HG03280 (cell line): ENCODE measurements around the gene NID1.
"Not testable (repeated sequence)": the region's sequence is repeated elsewhere in the genome, so short reads cannot be mapped to it uniquely, and the experiment has no call there.

ENCODE experiments used
- ATAC-seq: cut with Tn5 transposase; IDR thresholded peaks from one replicate; pipeline ENCODE4 v1.9.1; 2021; ENCODE audit warnings: mild to moderate bottlenecking, moderate library complexity; ENCODE audit not compliant: unreplicated experiment

NID1 gene

DNA sequence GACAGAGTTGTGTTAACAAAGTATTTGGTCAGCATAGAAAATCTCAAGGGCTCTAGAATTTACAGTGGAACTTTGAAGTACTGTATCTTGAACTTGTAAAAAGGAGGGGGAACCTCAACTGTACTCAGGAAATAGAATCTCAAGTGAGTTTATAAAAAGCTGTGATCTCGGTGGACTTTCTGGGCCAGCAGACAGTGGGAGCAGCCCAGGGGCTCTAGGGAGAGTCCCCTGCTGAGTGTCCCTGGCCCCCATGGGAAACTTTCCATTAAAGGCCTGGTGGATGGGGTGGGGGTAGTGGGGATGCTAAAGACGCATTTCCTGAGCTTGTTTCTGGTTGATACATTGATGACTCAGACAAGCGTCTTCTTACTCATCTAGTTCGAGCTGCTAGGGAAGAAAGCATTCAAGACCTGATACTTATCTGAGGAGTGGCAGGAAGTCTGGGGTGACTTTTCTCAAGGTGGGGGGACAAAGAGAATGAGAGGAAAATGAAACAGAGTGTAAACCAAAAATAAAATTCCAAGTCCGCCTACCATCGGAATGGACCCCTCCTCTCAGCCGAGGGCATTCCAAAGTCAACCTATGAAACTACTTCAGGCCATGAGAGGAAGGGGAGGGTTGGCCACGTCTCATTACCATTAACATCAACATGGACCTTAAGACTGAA, 65.5 kb downstream of the NID1 start:
- peak; percentile 73 for ATAC-seq

DNA sequence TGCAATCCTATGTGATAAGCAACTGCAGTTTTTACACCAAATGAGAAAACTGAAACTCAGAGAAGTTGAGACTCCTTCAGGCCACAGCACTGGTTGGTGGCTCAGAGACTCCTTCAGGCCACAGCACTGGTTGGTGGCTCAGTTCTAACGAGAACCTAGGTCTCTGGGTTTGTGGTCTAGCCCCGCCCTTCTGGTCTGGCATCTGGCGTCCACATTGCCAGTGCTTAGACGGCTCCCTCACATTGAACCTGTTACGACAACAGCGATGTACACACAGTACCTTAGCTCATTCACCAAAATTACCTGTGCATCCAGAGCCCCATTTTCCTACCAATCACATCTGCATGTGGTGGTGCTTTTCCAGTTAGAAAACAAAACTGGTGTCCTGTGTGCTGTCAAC, 66.1 kb downstream of the NID1 start:
- ATAC-seq = peak; percentile 45

DNA sequence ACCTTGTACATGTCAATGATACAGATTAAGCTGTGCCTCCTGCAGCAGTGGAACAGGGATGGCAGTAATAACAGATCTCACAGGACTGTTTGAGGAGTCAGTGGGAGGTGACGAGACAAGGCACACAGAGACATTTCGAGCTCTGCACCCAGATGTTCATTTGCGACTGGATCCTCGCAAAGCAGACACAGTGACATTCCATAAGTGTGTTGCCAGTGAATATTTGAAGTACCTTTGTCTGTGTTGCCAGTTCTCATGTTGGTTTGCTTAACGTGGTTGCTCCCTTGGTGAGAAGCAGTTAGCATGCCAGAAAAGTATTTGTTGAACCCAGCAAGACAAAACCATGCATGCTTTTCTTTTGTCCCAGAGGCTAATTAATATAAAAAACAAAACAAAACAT, 67.0 kb downstream of the NID1 start:
- ATAC-seq = no peak

DNA sequence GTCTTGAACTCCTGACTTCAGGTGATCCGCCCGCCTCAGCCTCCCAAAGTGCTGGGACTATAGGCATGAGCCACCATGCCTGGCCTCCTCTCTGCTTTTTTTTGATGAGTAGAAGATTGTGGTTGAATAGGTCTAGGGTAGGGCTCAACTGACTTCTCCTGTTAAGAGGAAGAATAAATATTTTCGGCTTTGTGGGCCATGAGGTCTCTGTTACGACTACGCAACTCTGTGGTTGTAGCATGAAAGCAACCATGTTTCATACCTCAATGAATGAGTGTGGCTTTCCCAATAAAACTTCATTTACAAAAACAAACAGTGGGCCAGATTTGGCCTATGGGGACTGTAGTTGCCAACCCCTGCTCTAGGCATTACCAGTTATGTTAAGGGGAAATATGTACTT, 67.8 kb downstream of the NID1 start:
- ATAC-seq = no peak

DNA sequence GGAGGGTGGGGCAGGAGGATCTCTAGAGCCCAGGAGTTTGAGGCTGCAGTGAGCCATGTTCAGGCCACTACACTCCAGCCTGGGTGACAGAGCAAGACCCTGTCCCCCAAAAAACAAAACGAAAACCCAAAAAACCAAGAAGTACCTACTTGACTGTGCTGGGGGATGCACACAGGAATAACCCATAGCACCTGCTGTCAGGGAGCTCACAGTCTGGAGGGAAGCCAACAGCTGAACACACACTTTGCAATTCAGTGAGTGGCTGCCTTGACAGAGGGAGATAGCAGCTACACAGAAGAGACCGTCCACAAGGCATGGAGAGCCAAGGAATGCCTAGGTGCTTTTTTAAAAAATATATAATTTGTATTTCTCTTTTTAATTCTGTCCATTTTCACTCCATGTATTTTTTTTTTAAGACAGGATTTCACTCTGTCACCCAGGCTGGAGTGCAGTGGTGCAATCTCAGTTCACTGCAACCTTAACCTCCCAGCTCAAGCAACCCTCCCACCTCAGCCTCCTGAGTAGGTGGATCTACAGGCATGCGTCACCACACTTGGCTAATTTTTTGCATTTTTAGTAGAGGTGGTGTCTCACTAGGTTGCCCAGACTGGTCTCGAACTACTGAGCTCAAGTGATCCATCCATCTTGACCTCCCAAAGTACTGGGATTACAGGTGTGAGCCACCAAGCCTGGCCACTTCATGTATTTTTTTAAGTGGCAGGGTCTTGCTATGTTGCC, 68.7 kb downstream of the NID1 start:
- ATAC-seq = no peak

DNA sequence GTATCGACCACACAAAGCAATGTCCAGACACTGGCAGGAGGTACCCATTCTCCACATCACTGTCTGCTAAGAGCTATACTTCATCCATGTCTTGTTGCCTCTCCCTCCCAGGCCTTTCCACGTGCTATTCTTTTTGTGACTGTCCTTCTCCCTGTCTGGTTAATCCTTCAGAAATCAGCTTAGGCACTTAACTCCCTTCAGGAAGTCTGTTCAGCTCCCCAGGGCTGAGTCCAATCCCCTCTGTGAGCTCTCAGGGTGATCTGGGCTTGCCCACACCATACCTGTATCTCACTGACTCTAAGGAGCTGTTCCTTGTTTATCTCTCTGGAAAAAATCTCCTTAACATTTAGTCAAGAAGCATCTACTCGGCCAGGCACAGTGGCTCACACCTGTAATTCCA, 69.4 kb downstream of the NID1 start:
- ATAC-seq = no peak

DNA sequence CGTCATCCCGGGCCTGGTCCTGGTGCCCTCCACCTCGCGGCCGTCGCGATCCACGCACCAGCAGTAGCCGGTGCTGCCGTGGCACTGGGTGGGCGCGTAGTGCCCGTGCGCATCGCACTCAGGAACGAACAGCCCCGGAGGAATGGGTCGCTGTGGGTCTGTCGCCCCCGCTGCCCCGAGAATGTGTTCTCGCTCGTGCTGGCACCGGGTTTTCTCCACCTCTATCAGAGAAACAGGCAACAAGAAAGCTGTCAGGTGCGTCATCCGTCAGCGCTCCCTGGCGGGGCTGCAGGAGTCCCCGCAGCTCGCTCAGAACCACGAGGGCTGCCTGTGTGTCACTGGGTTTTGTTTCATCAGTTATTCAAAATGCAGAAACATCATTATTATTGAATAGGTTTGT, 71.2 kb downstream of the NID1 start:
- ATAC-seq = no peak

DNA sequence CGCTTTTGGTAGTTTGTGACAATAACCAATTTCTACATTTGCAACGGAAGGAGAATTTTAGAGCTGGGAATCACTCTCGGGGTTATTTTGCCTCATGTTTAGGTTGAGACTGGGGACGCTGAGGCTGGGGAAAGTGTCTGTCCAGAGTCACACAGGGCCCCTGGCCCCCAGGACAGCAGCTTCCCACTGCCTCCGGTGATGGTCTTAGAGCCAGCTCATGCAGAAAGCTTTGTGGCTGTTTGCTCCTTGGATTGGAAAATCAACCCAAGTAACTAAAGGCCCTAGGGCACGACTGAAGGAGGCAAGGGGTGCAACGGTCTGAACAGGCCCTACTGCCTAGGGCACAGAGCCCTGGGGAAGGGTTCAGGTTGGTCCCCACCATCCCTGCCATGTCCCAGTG, 72.0 kb downstream of the NID1 start:
- no peak for ATAC-seq

DNA sequence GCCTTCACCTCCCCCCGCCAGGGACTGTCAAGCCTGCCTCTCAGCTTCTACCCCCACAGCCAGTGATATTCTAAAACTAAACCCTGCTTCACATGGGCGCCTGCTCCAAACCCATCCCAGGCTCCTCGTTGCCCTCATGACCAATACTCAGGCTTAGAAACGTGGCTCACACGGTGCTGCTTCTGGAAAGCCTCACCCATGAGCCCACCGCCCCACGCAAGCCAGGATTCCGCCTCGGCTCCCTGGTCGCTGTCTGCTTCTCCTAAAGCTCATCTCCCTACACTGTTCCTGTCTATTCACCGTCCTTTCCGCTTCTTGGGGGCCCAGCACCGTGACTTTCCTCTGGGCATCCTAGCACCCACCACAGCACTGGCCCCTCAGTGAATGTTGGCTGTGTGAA, 72.5 kb downstream of the NID1 start:
- no peak for ATAC-seq

DNA sequence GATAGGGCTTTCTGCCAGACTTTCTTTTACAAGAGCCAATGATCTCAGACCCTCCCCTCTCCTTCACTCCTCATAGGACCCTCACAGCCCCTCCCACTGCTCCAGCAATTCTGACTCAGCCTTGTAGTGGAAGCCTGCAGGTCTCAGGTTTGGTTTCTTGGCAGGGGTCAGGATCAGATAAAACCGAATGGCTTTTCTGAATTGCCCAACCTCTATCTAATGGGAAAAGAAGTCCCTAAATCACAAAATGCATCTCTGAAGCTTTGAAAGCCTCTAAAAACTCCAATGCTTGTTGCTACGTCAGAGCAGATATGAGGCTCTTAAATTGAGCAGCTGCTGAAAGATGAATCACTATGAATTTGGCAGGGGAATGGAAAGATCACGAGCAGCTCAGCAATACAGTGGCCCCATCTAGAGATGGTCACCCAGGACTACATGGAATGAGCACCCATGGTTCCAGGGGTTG, 74.5 kb downstream of the NID1 start:
- no peak for ATAC-seq

DNA sequence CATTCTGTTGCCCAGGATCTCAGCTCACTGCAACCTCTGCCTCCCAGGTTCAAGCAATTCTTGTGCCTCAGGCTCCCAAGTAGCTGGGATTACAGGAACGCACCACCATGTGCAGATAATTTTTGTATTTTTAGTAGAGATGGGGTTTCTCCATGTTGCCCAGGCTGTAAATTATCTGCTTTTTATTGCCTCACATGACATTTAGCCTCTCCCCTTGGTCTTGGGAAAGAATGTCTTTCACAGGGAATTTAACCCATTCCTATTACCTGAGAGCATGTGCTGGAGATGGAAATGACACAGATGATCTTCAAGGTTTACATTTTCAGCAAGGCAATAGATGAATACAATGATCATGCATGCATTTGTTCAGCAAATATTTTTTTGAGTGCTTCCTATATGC, 75.8 kb downstream of the NID1 start:
- ATAC-seq = no peak

DNA sequence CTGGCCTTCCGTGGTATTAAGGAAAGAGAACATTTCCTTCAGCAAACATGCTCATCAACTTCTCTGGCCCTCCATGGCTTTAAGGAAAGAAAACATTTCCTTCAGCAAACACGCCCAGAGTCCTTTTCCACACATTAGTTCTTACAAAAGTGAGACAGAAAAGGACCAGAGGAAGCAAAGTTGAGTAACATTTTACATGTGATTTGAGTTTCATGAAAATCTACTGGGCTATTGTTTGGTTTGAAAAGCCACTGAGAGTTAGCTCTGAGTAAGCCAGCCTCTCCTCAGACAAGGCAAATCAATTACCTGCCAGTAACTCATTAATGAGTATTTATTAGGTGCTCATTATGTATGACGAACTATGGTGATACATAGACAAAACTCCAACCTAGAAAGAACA, 78.0 kb downstream of the NID1 start:
- ATAC-seq = no peak

DNA sequence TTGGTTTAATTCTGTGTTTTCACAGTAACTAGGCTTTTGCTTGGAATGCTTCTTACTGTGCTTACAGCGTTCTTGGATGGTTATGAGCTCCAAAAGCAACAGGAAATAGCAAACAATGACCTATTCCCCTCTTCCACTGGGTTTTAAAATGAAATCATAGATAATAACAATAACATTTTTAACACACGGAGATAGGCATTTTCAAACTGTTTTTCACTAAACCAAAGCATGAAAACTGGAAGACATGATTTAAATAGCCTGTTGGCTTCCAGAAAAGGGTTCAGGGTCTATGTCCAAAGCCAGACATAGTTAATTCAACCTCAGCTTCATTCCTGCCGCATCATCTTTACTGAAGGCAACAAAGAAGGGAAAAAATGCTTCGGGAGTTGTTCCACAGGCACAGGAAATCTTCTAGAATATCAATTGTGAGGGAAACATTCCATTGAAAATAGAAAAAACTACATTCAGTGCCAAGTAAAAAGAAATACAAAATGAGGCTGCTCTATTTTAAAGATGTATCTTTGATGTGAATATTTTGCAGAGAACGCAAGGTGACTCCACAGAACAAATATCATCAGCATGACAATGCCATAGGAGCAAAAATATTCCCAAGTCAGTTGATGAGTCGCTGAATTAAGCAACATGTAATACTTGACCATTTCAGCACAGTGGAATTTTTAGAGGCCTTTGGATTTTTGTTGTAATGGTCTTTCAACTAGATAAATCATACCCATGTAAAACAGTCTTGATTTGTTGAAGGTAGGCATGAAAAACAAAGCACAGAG, 80.7 kb downstream of the NID1 start:
- no peak for ATAC-seq

DNA sequence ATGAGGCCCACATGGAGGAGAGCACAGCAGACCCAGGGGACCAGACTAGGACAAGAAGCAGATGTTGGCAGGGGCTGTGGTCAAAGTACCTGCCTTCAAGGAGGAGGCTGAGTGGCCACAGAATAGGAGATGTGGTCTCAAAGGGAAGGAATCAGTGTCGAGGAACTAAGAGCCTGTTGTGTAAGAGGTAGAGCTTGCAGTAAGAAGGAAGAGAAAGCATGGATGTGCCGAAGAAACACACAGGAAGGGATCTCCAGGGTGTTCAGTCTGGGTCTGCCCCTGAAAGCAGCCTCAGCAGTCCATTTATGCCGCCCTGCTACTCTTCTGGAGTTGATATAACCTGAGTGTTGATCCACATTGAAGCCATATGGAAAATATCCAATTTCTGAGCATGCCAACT, 83.9 kb downstream of the NID1 start:
- no peak for ATAC-seq

DNA sequence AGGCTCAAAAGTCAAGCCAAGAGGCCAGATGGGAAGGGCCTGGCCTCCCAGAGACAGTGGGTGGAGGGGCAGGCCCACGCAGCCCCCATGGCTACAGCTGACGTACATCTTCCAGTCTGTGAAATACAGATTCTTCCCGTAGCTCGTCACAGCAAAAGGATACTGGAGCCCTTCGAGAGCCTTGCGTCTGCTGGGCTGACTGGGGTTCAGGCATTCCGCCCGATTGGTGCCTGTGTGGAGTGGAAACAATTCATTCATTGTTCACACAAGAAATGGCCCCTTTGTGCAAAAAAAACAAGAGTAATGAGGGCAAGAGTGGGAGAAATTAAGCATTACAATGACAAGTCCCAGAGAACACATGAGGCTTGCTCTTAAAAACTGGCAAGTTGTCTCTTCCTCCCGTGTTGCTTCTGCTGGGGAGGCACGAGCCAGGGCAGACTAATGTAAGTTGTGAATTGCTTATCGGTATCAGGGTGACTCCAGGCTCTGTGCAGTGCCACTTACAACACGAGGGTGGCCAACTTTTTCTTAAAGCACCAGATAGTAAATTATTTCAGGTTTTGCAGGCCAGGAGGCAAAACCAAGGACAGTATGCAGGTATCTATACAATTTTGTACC, 85.1 kb downstream of the NID1 start:
- no peak for ATAC-seq

DNA sequence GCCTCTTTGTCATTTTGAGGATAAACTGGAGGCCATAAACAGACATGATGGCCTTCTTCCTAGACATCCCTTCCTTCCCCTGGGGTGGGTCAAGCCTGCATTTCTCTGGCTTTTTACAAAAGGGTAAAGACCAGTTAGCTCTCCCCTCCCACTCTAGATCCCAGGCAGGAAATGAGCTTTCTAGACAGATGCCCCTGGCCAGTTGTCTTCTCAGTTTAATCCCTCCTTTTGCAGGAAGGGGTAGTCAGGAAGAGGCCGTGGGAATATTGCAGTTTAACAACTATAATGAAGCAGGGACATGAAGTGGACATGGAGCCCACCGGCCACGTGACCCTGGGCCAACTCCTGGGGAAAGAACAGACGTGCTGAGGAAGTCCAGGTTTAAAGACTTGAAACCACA, 85.7 kb downstream of the NID1 start:
- ATAC-seq = no peak

DNA sequence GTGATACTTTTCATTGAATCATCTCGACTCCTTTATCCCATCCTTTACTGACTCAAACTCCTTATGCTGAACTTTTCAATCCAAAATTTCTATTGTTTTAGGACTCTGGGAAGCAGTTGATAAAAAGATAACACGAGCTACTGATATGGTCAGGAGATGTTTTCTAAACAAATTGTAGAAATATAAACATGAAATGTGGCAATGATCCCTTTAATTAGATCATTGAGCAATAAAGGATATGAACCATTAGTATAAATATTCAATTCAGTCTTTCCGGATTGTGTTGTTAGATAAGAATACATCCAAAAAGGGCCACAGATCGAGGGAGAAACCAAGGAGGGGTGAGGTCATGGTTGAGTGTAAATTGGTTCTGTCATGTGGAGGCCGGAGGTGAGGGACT, 88.4 kb downstream of the NID1 start:
- ATAC-seq = no peak

DNA sequence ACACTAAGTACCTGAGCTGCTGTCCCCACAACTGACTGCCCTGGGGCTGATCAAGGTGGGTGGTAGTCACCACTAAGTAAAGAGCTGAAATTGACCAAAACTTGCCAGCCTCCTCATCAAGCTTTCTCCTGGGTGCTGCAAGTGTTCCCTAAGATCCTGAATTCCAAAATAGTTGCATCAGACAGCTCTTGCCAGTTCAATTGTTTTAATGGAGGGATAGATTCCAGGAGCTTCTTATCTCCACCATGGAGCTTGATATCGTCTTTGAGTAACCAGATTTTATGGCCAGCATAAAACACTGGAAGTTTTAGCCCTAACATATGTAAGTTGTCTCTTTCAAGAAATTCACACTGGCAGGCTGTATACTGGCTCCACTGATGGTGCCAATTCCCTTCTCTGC, 90.3 kb downstream of the NID1 start:
- ATAC-seq = no peak

DNA sequence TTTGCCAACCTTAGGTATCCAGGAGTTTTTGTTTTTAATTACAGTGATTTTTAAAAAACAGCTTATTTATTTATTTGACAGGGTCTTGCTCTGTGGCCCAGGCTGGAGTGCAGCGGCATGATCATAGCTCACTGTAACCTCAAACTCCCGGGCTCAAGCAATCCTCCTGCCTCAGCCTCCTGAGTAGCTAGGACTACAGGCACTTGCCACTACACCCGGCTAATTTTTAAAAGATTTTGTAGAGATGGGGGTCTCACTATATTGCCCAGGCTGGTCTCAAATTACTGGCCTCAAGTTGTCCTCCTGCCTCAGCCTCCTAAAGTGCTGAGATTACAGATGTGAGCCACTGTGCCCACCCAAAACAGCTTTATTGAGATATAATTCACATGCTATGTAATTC, 92.2 kb downstream of the NID1 start:
- ATAC-seq = not testable (repeated sequence)

DNA sequence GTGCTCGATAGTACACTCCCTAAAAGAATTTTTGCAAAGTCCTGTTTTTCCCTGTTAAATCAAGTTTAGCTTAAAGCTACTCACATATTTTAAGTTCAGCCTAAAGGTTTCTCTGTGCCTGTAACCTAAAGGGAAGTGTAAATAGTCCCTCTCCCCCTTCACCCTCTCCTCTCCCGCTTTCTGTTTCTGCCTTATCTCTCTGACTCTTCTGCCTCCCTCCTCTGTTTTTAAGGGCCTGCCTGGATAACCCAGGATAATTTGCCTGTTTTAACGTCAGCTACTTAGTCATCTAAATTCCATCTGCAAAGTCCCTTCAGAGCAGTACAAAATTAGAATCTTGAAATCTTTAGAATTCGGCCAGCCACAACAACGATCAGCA, 92.6 kb downstream of the NID1 start:
- peak; percentile 38 for ATAC-seq

DNA sequence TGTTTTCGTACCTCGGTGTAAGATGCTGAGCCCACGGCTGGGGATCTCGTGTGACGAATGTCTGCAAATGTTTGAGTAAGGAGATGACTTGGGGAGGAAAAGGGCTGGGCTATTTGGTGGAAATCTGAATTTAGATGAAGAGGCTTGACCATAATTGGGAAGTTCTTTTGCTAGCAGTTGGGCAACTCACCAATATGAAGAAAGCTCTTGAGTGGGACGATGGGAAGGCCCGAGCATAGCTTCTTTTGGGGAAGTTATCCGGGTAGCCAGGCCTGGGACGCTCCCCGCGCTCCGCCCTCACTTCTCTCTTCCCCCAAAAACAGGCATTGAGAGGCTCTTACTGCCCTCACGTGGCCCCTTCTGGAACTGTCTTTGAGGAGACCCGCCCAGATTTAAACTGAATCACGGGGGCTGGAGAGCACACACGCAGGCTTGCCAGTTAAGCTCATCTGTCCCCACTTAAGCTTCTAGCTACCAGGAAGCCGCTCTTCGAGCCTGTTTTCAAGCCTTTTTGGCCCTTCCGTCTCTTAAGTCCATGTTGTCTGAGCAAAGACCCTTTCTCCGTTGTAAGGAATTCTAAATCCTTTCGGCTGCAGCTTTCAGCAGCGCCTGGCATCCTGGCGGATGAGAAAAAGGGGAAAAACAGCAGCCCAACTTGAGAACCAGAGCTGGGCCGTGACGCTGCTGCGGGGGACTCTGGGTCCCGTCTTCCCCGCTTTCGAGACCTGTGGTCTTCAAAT, 93.1 kb downstream of the NID1 start:
- ATAC-seq = peak; percentile 96
